ENCODE data around the gene ARHGAP21. TPM values are rescaled to one million over a fixed set of nuclear protein-coding genes. Genes with fewer than 3 reads are reported as not detected.

The ARHGAP21 gene
- polyA plus RNA-seq, 2 of the 4 experiments (the other 2 are of a cell fraction), result 30.5 to 84.4 TPM

DNA sequence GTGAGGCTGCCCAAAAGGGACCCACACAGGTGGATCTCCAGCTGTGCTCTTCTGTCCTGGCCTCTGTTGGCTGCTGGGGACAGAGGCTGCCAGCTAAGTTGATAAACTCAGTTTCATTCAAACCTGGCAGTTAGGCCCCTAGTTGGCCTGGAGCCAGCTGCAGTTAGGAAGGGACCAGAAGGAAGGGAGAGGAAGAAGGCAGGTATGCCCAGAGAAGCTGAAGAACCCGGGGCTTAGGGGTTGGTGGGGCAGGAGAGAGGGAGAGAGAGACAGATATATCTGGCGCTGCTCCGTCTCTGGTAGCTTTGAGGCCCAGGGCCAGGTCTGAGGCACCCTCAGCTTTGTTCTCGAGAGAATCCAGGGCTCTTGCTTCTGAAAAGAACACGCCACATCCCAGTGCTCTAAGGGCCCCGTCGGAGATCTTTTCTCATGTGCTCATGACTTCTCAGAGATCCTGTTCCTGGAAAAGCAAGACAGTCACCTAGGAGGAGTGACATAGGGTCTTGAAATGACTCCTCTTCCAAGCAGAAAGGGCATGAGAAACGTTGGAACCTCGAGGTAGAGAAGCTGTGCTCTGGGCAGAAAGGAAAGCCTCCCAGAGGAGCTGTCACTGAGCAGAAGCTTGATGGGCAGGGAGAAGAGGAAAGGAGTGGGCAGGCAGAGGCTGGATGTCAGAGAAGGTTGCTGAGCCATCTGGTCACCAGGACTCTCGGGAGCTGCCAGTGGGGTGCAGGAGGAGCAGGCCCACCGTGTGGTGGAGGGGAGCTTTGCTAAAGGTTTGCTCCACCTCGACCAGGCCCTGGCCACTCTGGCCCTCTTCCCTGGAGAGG lies 153.6 kb downstream of the ARHGAP21 start:
- DNase-seq (ENCODE audit: low read depth in 1 of 2, low spot score in 1 of 2) (no peak), ATAC-seq (no peak; a peak in 1 of 6 replicates), FAIRE-seq (no peak)
- no peak overlapping the region for H3K27ac ChIP-seq
- H3K4me3 ChIP-seq, result no peak overlapping the region
- 48% methylated on average over 12 of the region's 12 CpGs for WGBS (ENCODE audit: missing lambda C conversion rate)
- H3K4me1 ChIP-seq, result no peaks in the 10 kb centered on the region
- H3K9me3 ChIP-seq, result no peaks in the 10 kb centered on the region
- TF ChIP-seq TFCP2L1 (CRISPR knock-in tag; IDR thresholded peaks at IDR 0.05), result no peak
- TF ChIP-seq, protein P1, sequence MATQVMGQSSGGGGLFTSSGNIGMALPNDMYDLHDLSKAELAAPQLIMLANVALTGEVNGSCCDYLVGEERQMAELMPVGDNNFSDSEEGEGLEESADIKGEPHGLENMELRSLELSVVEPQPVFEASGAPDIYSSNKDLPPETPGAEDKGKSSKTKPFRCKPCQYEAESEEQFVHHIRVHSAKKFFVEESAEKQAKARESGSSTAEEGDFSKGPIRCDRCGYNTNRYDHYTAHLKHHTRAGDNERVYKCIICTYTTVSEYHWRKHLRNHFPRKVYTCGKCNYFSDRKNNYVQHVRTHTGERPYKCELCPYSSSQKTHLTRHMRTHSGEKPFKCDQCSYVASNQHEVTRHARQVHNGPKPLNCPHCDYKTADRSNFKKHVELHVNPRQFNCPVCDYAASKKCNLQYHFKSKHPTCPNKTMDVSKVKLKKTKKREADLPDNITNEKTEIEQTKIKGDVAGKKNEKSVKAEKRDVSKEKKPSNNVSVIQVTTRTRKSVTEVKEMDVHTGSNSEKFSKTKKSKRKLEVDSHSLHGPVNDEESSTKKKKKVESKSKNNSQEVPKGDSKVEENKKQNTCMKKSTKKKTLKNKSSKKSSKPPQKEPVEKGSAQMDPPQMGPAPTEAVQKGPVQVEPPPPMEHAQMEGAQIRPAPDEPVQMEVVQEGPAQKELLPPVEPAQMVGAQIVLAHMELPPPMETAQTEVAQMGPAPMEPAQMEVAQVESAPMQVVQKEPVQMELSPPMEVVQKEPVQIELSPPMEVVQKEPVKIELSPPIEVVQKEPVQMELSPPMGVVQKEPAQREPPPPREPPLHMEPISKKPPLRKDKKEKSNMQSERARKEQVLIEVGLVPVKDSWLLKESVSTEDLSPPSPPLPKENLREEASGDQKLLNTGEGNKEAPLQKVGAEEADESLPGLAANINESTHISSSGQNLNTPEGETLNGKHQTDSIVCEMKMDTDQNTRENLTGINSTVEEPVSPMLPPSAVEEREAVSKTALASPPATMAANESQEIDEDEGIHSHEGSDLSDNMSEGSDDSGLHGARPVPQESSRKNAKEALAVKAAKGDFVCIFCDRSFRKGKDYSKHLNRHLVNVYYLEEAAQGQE (IDR thresholded peaks at IDR 0.05), result no peak
- no peak for TF ChIP-seq HOXA7 (CRISPR knock-in tag; IDR thresholded peaks at IDR 0.05)
- no peak for TF ChIP-seq NFE2L2 (conservative IDR thresholded peaks at IDR 0.05; ENCODE audit: low read length)
- ChIA-PET POLR2A (no interaction called here), CTCF (interaction anchor here (1.0 kb wide), 2 partner anchors 14 to 51 kb away, joined by 3 to 4 read pairs; no protein-coding TSS in a partner anchor)
- H3K4me2 ChIP-seq, result no peak overlapping the region

DNA sequence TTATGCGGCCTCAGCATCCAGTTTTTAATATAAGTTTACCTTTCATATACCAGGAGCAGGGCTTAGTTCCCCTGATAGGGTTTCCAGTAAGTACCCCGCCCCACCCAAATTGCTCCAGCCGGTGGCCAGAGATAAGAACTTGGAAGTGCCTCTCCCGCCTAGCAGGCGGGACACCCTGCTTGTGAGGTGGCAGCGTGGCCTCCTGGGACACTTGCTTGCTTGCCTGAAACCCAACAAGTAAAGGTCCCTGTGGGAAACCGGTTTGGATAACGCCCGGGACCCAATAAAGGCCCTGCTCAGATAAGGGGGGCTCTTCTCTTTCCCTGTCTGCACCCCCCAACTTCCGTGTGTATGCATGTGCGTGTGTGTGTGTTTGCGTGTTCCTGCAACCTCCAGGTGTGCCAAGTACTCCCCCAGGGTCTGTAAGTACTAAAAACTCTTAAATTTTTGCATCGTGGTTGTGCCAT lies 154.3 kb downstream of the ARHGAP21 start:
- Histone ChIP-seq H3K4me2 (no peak overlapping the region), H3K27ac (no peak overlapping the region), H3K4me1 (no peaks in the 10 kb centered on the region), H3K4me3 (no peak overlapping the region), H3K9me3 (no peaks in the 10 kb centered on the region)
- FAIRE-seq (no peak), DNase-seq (ENCODE audit: low read depth in 1 of 2, low spot score in 1 of 2) (no peak), ATAC-seq (no peak)
- WGBS (ENCODE audit: missing lambda C conversion rate), result 77% methylated on average over 13 of the region's 13 CpGs
- ChIA-PET POLR2A (no interaction called here), CTCF (interaction anchor here (0.9 to 1.0 kb wide), 3 partner anchors 12 to 51 kb away, joined by 3 to 4 read pairs (median 3); no protein-coding TSS in a partner anchor)
- TF ChIP-seq HOXA7 (CRISPR knock-in tag; IDR thresholded peaks at IDR 0.05), result no peak
- TF ChIP-seq FOSL2 (IDR thresholded peaks at IDR 0.05), result no peak
- no peak for TF ChIP-seq FOSL2 (CRISPR knock-in tag; IDR thresholded peaks at IDR 0.05)
- TF ChIP-seq, protein P2, sequence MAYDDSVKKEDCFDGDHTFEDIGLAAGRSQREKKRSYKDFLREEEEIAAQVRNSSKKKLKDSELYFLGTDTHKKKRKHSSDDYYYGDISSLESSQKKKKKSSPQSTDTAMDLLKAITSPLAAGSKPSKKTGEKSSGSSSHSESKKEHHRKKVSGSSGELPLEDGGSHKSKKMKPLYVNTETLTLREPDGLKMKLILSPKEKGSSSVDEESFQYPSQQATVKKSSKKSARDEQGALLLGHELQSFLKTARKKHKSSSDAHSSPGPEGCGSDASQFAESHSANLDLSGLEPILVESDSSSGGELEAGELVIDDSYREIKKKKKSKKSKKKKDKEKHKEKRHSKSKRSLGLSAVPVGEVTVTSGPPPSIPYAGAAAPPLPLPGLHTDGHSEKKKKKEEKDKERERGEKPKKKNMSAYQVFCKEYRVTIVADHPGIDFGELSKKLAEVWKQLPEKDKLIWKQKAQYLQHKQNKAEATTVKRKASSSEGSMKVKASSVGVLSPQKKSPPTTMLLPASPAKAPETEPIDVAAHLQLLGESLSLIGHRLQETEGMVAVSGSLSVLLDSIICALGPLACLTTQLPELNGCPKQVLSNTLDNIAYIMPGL (CRISPR knock-in tag; IDR thresholded peaks at IDR 0.05; ENCODE audit: borderline replicate concordance), result no peak

DNA sequence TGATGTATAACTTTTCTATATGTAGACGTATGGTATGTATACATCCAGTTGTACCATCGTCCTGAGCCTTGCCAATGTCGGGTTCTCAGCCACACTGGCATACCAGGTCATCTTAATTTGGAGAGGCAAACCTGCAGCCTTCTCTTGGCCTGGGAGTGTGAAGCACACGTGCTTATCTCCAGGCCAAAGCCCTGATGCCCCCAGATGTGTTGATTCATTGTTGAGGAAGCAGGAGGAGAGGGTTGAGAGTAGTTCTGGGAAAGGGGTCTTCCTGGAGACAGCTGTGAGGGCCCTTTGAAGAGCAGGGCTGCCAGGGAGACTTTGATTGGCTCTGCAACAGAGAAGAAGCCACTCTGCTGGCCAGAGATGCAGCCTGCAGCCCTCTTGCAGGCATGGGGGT lies 155.6 kb downstream of the ARHGAP21 start:
- TF ChIP-seq ZFP36 (IDR thresholded peaks at IDR 0.05; ENCODE audit: borderline replicate concordance, partially characterized antibody), result no peak
- no peak for TF ChIP-seq NR3C1 (IDR thresholded peaks at IDR 0.05)
- TF ChIP-seq ZSCAN20 (CRISPR knock-in tag; IDR thresholded peaks at IDR 0.05), result no peak
- TF ChIP-seq BHLHE40 (IDR thresholded peaks at IDR 0.05; ENCODE audit: low read depth, low read length), result no peak
- no peak for TF ChIP-seq ESRRA (IDR thresholded peaks at IDR 0.05; ENCODE audit: borderline replicate concordance, low read length)
- TF ChIP-seq MAFK (IDR thresholded peaks at IDR 0.05; ENCODE audit: partially characterized antibody), result no peak
- TF ChIP-seq, protein P3, sequence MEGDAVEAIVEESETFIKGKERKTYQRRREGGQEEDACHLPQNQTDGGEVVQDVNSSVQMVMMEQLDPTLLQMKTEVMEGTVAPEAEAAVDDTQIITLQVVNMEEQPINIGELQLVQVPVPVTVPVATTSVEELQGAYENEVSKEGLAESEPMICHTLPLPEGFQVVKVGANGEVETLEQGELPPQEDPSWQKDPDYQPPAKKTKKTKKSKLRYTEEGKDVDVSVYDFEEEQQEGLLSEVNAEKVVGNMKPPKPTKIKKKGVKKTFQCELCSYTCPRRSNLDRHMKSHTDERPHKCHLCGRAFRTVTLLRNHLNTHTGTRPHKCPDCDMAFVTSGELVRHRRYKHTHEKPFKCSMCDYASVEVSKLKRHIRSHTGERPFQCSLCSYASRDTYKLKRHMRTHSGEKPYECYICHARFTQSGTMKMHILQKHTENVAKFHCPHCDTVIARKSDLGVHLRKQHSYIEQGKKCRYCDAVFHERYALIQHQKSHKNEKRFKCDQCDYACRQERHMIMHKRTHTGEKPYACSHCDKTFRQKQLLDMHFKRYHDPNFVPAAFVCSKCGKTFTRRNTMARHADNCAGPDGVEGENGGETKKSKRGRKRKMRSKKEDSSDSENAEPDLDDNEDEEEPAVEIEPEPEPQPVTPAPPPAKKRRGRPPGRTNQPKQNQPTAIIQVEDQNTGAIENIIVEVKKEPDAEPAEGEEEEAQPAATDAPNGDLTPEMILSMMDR (IDR thresholded peaks at IDR 0.05), result no peak
- TF ChIP-seq HOXB5 (CRISPR knock-in tag; IDR thresholded peaks at IDR 0.05), result no peak
- TF ChIP-seq, protein P4, sequence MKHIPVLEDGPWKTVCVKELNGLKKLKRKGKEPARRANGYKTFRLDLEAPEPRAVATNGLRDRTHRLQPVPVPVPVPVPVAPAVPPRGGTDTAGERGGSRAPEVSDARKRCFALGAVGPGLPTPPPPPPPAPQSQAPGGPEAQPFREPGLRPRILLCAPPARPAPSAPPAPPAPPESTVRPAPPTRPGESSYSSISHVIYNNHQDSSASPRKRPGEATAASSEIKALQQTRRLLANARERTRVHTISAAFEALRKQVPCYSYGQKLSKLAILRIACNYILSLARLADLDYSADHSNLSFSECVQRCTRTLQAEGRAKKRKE (CRISPR knock-in tag; IDR thresholded peaks at IDR 0.05; ENCODE audit: low read depth), result no peak
- no peak for TF ChIP-seq ZC3H11A (IDR thresholded peaks at IDR 0.05)
- no peak for TF ChIP-seq SREBF2 (IDR thresholded peaks at IDR 0.05)
- TF ChIP-seq HEYL (CRISPR knock-in tag; IDR thresholded peaks at IDR 0.05), result no peak
- TF ChIP-seq, protein P5, sequence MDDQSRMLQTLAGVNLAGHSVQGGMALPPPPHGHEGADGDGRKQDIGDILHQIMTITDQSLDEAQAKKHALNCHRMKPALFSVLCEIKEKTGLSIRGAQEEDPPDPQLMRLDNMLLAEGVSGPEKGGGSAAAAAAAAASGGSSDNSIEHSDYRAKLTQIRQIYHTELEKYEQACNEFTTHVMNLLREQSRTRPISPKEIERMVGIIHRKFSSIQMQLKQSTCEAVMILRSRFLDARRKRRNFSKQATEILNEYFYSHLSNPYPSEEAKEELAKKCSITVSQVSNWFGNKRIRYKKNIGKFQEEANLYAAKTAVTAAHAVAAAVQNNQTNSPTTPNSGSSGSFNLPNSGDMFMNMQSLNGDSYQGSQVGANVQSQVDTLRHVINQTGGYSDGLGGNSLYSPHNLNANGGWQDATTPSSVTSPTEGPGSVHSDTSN (IDR thresholded peaks at IDR 0.05), result no peak
- ATAC-seq (no peak), FAIRE-seq (no peak), DNase-seq (ENCODE audit: low read depth in 1 of 2, low spot score in 1 of 2) (no peak)
- ChIA-PET POLR2A (no interaction called here), CTCF (interaction anchor here (1.4 kb wide), 1 partner anchor 11 kb away, joined by 4 read pairs; no protein-coding TSS in a partner anchor)
- Histone ChIP-seq H3K4me1 (no peaks in the 10 kb centered on the region), H3K27ac (no peak overlapping the region), H3K4me3 (no peak overlapping the region), H3K9me3 (no peaks in the 10 kb centered on the region), H3K4me2 (no peak overlapping the region)
- 32% methylated on average over 4 of the region's 4 CpGs for WGBS (ENCODE audit: missing lambda C conversion rate)

Measured in A549 (cell line).